Measurements from ENCODE around the gene NEK1.

The NEK1 gene

GRCh38 chr4:169649545-169650226, 37.3 kb upstream of the NEK1 start:
- H3K27me3 ChIP-seq (ENCODE audit: low read depth, low read length), result no peaks in the 10 kb centered on the region
- H3K4me3 ChIP-seq (ENCODE audit: low read depth in 1 of 2, low read length in 2 of 2), result no peak overlapping the region
- peaks cover 0 to 5% of the 10 kb centered on the region in 2 donors for H3K36me3 ChIP-seq (ENCODE audit: control insufficient read depth in 1 of 2, insufficient read depth in 2 of 2, low read length in 2 of 2)
- H3K9me3 ChIP-seq (ENCODE audit: control insufficient read depth in 1 of 2, low read length in 2 of 2), result no peaks in the 10 kb centered on the region
- peaks cover 0 to 10% of the 10 kb centered on the region in 2 donors for H3K4me1 ChIP-seq (ENCODE audit: control insufficient read depth in 1 of 2, insufficient read depth in 2 of 2, low read length in 2 of 2)
- H3K27ac ChIP-seq (ENCODE audit: low read length), result no peak overlapping the region

- Histone ChIP-seq H3K9me3 (ENCODE audit: control insufficient read depth in 1 of 2, low read length in 2 of 2) (no peaks in the 10 kb centered on the region), H3K4me1 (ENCODE audit: control insufficient read depth in 1 of 2, insufficient read depth in 2 of 2, low read length in 2 of 2) (peaks cover 0 to 10% of the 10 kb centered on the region in 2 donors), H3K27ac (ENCODE audit: low read length) (no peak overlapping the region), H3K4me3 (ENCODE audit: low read depth in 1 of 2, low read length in 2 of 2) (no peak overlapping the region), H3K36me3 (ENCODE audit: control insufficient read depth in 1 of 2, insufficient read depth in 2 of 2, low read length in 2 of 2) (peaks cover 0 to 6% of the 10 kb centered on the region in 2 donors), H3K27me3 (ENCODE audit: low read depth, low read length) (no peaks in the 10 kb centered on the region)
These were observed 33.2 kb upstream of the NEK1 start for GRCh38 chr4:169645627-169646026.

GRCh38 chr4:169644802-169645201, 32.4 kb upstream of the NEK1 start:
- Histone ChIP-seq H3K4me3 (ENCODE audit: low read depth in 1 of 2, low read length in 2 of 2) (no peak overlapping the region), H3K27ac (ENCODE audit: low read length) (no peak overlapping the region), H3K36me3 (ENCODE audit: control insufficient read depth in 1 of 2, insufficient read depth in 2 of 2, low read length in 2 of 2) (peaks cover 0 to 10% of the 10 kb centered on the region in 2 donors), H3K9me3 (ENCODE audit: control insufficient read depth in 1 of 2, low read length in 2 of 2) (no peaks in the 10 kb centered on the region), H3K27me3 (ENCODE audit: low read depth, low read length) (no peaks in the 10 kb centered on the region), H3K4me1 (ENCODE audit: control insufficient read depth in 1 of 2, insufficient read depth in 2 of 2, low read length in 2 of 2) (peaks cover 0 to 5% of the 10 kb centered on the region in 2 donors)

GRCh38 chr4:169640261-169640870, 28.0 kb upstream of the NEK1 start:
- Histone ChIP-seq H3K27me3 (ENCODE audit: low read depth, low read length) (no peaks in the 10 kb centered on the region), H3K4me1 (ENCODE audit: control insufficient read depth in 1 of 2, insufficient read depth in 2 of 2, low read length in 2 of 2) (no peaks in the 10 kb centered on the region), H3K9me3 (ENCODE audit: control insufficient read depth in 1 of 2, low read length in 2 of 2) (no peaks in the 10 kb centered on the region), H3K27ac (ENCODE audit: low read length) (no peak overlapping the region), H3K4me3 (ENCODE audit: low read depth in 1 of 2, low read length in 2 of 2) (no peak overlapping the region), H3K36me3 (ENCODE audit: control insufficient read depth in 1 of 2, insufficient read depth in 2 of 2, low read length in 2 of 2) (peaks cover 11 to 33% of the 10 kb centered on the region in 2 donors)

- Histone ChIP-seq H3K9me3 (ENCODE audit: control insufficient read depth in 1 of 2, low read length in 2 of 2) (no peaks in the 10 kb centered on the region), H3K4me1 (ENCODE audit: control insufficient read depth in 1 of 2, insufficient read depth in 2 of 2, low read length in 2 of 2) (peaks cover 0 to 3% of the 10 kb centered on the region in 2 donors), H3K36me3 (ENCODE audit: control insufficient read depth in 1 of 2, insufficient read depth in 2 of 2, low read length in 2 of 2) (peaks cover 11 to 24% of the 10 kb centered on the region in 2 donors), H3K27ac (ENCODE audit: low read length) (no peak overlapping the region), H3K4me3 (ENCODE audit: low read depth in 1 of 2, low read length in 2 of 2) (no peak overlapping the region), H3K27me3 (ENCODE audit: low read depth, low read length) (no peaks in the 10 kb centered on the region)
These were observed 22.6 kb upstream of the NEK1 start for GRCh38 chr4:169634975-169635374.

- H3K9me3 ChIP-seq (ENCODE audit: control insufficient read depth in 1 of 2, low read length in 2 of 2), result no peaks in the 10 kb centered on the region
- H3K27me3 ChIP-seq (ENCODE audit: low read depth, low read length), result no peaks in the 10 kb centered on the region
- H3K27ac ChIP-seq (ENCODE audit: low read length), result no peak overlapping the region
- peaks cover 0 to 3% of the 10 kb centered on the region in 2 donors for H3K4me1 ChIP-seq (ENCODE audit: control insufficient read depth in 1 of 2, insufficient read depth in 2 of 2, low read length in 2 of 2)
- H3K4me3 ChIP-seq (ENCODE audit: low read depth in 1 of 2, low read length in 2 of 2), result no peak overlapping the region
- H3K36me3 ChIP-seq (ENCODE audit: control insufficient read depth in 1 of 2, insufficient read depth in 2 of 2, low read length in 2 of 2), result peaks cover 8 to 12% of the 10 kb centered on the region in 2 donors
These were observed 20.5 kb upstream of the NEK1 start for GRCh38 chr4:169632896-169633295.

GRCh38 chr4:169630069-169630468, 17.7 kb upstream of the NEK1 start:
- Histone ChIP-seq H3K9me3 (ENCODE audit: control insufficient read depth in 1 of 2, low read length in 2 of 2) (no peaks in the 10 kb centered on the region), H3K4me3 (ENCODE audit: low read depth in 1 of 2, low read length in 2 of 2) (no peak overlapping the region), H3K27me3 (ENCODE audit: low read depth, low read length) (no peaks in the 10 kb centered on the region), H3K27ac (ENCODE audit: low read length) (no peak overlapping the region), H3K4me1 (ENCODE audit: control insufficient read depth in 1 of 2, insufficient read depth in 2 of 2, low read length in 2 of 2) (peaks cover 0 to 8% of the 10 kb centered on the region in 2 donors), H3K36me3 (ENCODE audit: control insufficient read depth in 1 of 2, insufficient read depth in 2 of 2, low read length in 2 of 2) (no peaks in the 10 kb centered on the region)

GRCh38 chr4:169628579-169628978, 16.2 kb upstream of the NEK1 start:
- Histone ChIP-seq H3K36me3 (ENCODE audit: control insufficient read depth in 1 of 2, insufficient read depth in 2 of 2, low read length in 2 of 2) (no peaks in the 10 kb centered on the region), H3K27ac (ENCODE audit: low read length) (no peak overlapping the region), H3K9me3 (ENCODE audit: control insufficient read depth in 1 of 2, low read length in 2 of 2) (no peaks in the 10 kb centered on the region), H3K4me1 (ENCODE audit: control insufficient read depth in 1 of 2, insufficient read depth in 2 of 2, low read length in 2 of 2) (peaks cover 0 to 5% of the 10 kb centered on the region in 2 donors), H3K4me3 (ENCODE audit: low read depth in 1 of 2, low read length in 2 of 2) (no peak overlapping the region), H3K27me3 (ENCODE audit: low read depth, low read length) (no peaks in the 10 kb centered on the region)

- no peak overlapping the region for H3K27ac ChIP-seq (ENCODE audit: low read length)
- no peaks in the 10 kb centered on the region for H3K9me3 ChIP-seq (ENCODE audit: control insufficient read depth in 1 of 2, low read length in 2 of 2)
- H3K4me1 ChIP-seq (ENCODE audit: control insufficient read depth in 1 of 2, insufficient read depth in 2 of 2, low read length in 2 of 2), result peaks cover 0 to 9% of the 10 kb centered on the region in 2 donors
- no peaks in the 10 kb centered on the region for H3K27me3 ChIP-seq (ENCODE audit: low read depth, low read length)
- no peak overlapping the region for H3K4me3 ChIP-seq (ENCODE audit: low read depth in 1 of 2, low read length in 2 of 2)
- no peaks in the 10 kb centered on the region for H3K36me3 ChIP-seq (ENCODE audit: control insufficient read depth in 1 of 2, insufficient read depth in 2 of 2, low read length in 2 of 2)
These were observed 14.9 kb upstream of the NEK1 start for GRCh38 chr4:169627307-169627706.

- no peak overlapping the region for H3K27ac ChIP-seq (ENCODE audit: low read length)
- no peak overlapping the region for H3K4me3 ChIP-seq (ENCODE audit: low read depth in 1 of 2, low read length in 2 of 2)
- no peaks in the 10 kb centered on the region for H3K27me3 ChIP-seq (ENCODE audit: low read depth, low read length)
- no peaks in the 10 kb centered on the region for H3K36me3 ChIP-seq (ENCODE audit: control insufficient read depth in 1 of 2, insufficient read depth in 2 of 2, low read length in 2 of 2)
- no peaks in the 10 kb centered on the region for H3K9me3 ChIP-seq (ENCODE audit: control insufficient read depth in 1 of 2, low read length in 2 of 2)
- H3K4me1 ChIP-seq (ENCODE audit: control insufficient read depth in 1 of 2, insufficient read depth in 2 of 2, low read length in 2 of 2), result peaks cover 5 to 16% of the 10 kb centered on the region in 2 donors
These were observed 14.2 kb upstream of the NEK1 start for GRCh38 chr4:169626331-169627282.

GRCh38 chr4:169625886-169626285, 13.5 kb upstream of the NEK1 start:
- Histone ChIP-seq H3K27me3 (ENCODE audit: low read depth, low read length) (no peaks in the 10 kb centered on the region), H3K9me3 (ENCODE audit: control insufficient read depth in 1 of 2, low read length in 2 of 2) (no peaks in the 10 kb centered on the region), H3K4me1 (ENCODE audit: control insufficient read depth in 1 of 2, insufficient read depth in 2 of 2, low read length in 2 of 2) (peaks cover 7 to 19% of the 10 kb centered on the region in 2 donors), H3K4me3 (ENCODE audit: low read depth in 1 of 2, low read length in 2 of 2) (no peak overlapping the region), H3K27ac (ENCODE audit: low read length) (no peak overlapping the region), H3K36me3 (ENCODE audit: control insufficient read depth in 1 of 2, insufficient read depth in 2 of 2, low read length in 2 of 2) (no peaks in the 10 kb centered on the region)
